CD4-positive, alpha-beta T cell treated with Interleukin-6 at 100 ng/mL for 8 hours (primary cell): ENCODE data around the gene KLF6.

Source experiments
- DNase-seq: peaks from one replicate; pipeline ENCODE4 v3.0.0-alpha.2; 2020; ENCODE audit warnings: mixed read lengths, low spot score

Gene KLF6

DNA sequence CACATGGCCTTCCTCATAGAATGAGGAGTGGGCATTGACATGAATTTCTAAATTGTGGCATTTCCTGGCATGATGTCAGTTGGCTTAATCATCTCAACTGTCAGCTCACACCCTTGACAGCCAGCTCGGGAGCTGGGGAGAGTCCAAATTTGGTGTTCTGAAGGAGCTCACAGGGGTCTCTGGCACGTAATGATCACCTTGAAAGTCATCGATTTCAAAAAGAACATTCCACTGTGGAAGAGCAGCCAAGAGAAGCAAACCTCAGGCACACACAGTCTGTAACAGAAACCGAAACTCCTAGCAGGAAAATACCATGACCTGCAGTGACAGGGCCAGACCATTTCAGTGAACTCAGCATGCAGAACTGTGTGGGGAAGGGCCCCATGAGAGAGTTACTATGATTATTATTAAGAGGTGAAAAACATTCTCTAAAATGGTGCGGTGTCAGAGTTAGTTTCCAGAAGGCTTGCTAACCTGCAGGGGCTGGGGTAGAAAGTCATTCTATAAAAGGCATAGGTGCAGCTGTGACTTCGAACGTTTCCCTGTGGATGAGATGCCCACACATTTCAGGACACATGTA lies 26.4 kb upstream of the KLF6 start:
- peak; percentile 52 for DNase-seq

DNA sequence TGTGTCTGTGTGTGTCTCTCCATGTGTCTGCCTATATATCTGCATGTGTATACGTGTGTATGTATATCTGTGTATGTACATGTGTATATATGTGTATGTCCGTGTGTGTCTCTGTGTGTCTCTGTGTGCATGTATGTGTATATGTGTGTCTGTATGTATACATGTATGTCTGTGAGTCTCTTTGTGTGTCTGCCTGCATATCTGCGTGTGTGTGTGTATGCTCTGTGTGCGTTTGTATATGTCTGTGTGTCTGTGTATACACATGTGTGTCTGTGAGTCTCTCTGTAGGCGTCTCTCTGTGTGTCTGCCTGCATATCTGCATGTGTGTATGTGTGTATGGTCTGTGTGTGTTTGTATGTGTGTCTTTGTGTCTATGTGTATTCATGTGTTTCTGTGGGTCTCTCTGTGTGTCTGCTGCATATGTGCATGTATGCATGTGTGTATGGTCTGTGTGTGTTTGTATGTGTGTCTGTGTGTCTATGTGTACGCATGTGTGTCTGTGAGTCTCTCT lies 23.7 kb upstream of the KLF6 start:
- no peak for DNase-seq

DNA sequence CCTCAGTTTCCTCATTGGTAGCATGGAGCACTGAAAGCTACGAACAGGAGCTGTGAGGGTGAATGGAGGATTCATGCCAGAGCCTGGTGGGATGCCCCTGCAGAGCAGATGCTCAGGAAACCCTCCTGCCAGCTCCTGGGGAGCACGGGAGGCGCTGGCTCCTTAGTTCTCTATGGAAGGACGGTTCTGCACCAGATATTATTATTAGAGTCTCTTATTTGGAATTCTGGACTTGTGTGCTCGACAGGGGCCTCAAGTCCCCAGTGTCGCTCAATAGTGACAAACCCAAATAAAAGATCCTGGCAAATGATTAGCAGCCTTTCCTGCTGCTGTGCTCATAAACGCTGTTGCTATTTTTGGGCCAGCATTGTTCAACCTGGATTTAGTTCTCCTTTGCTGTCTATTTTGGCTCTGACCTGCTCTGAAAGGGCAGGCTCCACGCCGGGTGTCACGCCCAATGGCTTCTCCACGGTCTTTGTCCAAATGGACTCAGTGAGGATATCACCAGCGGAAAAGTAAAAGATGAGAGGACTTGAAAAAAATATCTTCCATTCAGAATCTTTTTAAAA lies 23.0 kb upstream of the KLF6 start:
- no peak for DNase-seq

DNA sequence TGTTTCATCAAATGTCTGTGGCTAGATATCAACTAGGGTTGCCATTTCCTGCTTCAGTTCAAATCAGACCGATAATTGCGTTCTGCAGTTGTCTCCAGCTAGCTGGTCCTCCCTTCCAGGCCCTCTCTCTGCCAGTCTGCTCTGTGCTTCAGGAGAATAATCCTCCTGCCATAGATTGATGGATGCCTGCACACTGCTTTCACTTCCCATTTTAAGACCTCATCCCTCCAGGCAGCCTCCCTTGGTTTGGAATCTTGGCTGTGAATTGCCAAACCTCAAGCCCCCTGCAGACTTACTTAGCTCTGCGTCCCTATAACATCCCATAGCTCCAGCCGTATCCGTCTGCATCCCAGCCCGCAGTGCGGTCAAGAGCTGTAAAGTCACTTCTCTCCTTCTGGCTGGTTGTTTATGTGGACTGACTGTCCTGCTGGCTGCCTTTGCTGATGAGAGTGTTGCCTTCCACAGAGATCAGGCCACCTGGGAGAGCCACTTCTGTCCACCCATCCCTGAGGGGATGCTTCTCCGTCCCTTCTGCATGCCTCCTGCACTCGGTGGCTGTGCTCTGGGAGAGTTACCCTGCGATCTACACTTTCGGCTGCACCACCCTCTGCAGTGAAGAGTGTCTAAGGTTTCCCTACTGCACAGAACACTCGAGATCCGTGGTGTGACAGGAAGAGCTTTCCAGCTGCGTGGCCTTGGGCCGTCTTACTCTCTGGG lies 22.4 kb upstream of the KLF6 start:
- peak; percentile 30 for DNase-seq

DNA sequence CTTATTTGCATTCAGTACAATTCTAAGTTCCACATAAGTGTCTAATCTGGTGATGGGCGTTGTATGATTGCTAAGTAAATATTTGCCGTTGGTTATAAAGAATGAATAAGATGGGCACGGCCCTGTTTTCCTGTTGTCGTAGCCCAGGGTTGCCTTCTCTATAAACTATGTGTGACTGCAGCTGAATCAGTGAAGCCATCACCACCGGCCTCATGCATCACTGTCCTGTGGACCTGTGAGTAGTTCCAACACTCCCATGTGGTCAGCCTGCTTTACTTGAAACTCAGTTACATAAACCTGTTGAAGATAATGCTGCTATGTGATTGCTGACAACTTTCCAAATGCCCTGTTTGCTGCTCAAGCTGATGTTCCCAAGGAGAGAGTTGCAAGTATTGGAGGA lies 21.6 kb upstream of the KLF6 start:
- peak; percentile 33 for DNase-seq

DNA sequence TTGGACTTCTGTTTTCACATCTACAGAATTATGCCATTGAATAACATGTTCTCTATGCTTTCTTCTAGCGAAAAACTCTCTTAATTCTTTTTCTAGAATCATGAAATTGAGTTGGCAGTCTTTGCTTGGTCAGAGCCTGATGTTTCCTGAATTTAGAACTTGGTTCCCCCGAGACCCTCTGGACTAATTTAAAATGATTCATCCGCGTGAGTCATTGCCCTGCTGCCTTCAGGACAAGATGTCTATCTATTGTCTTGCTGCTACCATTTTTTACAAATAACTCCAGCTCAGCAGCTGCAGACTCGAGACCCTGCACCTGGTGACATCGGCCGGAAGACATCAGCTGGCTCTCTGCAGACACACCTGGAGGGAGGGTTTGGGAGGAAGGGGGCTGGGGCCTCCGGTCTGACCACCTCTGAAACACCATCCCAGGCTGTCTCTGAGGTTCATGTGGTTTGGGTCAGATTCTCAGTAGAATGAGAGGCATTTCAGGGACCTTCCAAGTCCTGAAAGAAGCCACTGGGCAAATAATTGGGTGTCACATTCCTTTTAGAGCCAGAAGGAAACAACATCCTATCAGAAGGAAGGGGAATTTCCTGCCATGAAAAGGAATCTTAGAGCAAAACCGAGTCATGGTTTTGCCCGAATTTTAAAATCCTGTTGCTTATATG lies 20.9 kb upstream of the KLF6 start:
- DNase-seq: peak; percentile 69

DNA sequence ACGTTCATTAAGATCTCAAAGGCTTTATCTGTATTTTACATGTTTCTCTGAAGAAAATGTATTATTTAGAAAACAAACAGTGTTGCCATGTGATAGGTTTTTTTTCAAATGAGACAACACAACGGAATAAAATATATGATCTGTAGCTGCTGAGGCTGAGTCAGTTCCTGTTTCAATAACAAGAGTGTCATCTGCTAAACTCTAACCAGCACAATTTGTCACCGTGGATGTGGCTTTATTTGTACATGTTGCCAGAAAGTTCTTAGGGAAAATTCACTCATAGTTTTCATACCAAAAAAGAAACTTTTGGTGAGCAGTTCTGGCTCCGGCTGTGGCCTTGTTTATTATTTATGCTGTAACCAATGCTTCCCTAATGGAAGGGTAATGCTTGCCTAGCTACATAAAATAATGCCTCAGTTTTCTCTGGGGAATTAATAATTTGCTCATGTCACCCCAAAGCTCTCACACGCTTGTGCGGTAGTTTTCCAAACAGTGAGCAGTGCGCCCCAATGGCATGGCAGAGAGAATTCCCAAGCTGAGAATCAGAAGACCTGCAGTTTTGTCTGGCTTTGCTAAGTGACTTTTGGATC lies 20.3 kb upstream of the KLF6 start:
- peak; percentile 88 for DNase-seq

DNA sequence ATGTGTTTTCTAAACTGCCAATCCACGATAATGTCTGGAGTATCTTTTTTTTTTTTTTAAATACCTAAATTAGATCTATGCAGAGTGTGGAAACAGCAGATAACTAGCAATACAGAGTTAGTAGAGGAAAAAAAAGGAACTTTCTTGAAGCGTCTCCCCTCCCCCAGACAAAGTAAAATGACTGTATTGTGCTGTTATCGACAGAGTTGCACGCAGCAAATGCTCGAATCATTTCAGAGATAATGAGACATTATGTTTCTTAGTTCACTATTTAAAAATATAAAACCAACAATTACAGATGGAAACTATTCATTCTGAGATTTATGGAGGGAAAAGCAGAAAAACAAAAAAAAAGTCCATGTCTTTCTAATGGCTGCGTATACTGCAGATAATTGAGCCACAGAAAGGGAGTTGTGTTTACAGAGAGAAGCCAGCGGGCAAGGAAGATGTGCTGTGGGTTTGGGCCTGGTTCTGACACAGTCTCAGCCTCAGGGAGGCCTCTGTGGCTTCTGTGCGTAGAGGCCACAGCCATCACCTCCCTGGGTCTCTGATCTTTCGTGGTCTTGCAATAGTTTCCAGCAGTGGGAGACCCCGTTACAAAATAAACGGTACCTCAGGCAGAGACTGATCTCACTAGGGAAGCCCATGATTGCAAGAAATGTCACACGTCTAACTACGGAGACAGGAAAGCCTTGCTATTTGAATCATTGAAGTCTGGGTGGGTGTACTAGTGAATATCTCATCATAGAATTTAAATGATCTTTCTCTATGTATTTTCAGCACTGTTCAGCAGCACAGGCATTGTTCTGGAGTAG lies 19.1 kb upstream of the KLF6 start:
- DNase-seq: peak; percentile 53

DNA sequence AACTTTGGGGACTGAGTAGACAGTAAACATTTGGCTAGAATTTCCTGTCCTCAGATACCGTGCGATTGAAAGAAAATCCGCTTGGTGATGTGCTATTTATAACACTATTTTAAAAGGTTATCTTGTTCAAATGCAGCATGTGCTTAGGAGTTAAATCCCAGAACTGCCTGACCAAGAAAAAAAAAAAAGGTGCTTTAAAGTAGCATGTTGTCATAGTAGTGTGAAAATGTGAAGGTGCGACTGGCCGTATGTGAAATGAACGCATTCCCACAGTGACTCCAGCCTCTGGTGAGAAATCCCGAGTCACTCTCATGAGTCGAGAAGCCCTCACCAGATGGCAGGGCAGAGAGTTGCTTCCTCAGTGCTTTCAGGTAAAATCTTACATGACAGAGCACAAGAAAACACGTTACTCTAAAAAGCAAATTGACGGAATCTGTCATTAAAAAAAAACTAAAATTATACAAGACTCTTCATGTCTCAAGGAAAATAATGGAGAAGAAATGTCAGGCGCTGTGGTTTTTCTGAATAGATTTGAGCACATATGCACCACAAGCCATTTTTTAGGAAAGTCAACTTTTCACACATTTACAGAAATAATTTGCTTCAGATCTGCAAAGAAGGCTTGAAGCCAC lies 18.4 kb upstream of the KLF6 start:
- no peak for DNase-seq

DNA sequence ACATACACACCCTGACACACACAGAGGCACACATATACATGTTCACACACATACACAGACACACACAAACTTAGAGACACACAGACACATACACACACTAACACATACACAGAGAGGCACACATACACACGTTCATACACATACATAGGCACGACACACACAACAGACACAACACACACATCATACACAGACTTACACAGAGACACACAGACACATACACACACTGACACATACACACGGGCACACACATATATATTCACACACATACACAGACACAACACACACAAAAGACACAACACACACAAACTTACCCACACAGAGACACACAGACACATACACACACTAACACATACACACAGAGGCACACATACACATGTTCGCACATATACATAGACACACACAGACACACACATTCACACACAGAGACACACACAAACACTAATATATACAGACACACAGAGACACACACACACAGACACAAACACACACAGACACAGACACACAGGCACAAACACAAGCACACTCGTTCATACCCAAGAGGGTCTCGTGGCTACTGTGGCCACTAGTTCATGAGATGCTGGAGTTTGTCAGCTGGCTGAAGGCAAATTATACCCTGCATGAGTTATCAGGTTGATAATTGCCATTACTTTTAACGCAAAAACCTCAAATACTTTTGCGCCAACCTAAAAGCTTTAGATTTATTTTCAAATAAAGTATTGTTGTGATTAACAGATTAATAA lies 17.7 kb upstream of the KLF6 start:
- no peak for DNase-seq

DNA sequence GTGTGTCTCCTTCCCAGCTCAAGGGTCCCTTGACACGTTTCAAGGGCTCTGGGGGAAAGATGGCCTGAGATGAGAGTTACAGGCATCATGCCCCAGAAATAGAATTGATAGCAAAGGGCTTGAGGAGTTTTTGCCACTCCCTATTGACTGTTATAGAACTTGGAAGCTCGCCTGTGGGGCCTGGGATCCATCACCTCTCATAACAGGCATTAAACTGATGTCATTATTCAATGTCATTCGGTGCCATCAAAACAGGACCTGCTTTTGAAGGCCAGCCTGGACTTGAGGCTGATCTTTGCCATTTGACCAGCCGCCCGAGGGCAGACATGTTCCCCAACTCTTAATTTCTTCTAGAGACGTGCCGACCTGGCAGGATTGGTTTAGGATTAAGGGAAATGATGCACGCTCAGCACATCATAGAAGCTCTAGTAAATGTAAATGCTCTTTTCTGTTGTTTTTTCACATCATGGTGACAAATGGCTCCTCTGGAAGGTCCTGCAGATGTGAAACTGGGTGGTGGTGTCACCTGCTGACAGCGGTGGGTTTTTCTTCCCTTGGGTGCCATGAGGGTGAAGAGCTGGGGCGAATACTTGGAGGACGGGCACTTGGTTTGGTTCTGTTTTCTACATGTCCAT lies 16.7 kb upstream of the KLF6 start:
- no peak for DNase-seq

DNA sequence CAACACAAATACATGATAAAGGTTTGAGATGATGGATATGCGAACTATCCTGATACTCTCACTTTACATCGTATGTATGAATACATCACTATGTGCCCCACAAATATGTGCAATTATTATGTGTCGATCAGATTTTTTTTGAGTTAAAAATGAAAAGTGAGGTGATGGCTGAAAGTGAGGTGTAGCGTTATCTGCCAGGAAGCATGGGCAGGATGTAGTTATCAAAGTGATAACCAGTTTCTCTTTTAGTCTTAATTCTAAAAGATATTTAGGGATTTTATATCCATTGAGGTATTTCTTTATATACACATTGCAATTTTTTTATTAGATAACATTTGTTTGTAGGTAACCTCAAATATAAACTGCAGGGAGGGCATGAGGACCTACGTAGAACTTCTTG lies 15.6 kb upstream of the KLF6 start:
- DNase-seq: no peak

DNA sequence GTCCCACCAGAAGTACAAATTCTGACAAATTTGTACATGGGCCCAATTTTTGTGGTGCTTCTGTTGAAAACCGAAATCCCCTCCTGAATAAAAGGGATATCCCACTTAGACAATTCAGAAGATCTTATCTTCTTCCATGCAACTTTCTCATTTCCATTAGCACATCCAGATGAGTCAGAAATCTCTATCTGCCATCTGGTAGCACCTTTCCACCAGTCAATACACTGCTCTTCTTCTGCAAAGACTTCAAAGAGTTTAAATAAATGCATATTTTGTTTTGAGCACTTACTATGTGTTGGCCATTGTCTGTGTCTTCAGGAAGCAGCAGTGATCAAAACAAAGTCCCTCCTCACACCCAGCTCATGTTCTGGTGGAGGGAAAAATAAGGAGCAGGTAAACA lies 12.7 kb upstream of the KLF6 start:
- no peak for DNase-seq

DNA sequence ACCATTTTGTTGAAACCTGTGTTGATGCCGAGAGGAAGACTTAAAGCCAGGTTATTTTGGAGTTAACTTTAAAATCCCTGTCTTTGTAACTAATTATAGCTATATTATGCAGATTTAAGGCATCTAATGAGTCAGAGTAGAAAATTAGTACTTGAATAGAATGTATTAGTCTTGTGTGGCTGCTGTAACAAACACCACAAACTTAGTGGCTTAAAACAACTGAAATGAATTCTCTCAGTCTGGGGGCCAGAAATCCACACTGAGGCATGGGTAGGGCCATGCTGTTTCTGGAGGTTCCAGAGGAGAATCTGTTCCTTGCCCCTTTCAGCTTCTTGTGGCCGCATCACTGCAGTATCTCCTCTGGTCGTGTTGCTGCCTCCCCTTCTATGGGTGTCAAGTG lies 8.5 kb upstream of the KLF6 start:
- no peak for DNase-seq

DNA sequence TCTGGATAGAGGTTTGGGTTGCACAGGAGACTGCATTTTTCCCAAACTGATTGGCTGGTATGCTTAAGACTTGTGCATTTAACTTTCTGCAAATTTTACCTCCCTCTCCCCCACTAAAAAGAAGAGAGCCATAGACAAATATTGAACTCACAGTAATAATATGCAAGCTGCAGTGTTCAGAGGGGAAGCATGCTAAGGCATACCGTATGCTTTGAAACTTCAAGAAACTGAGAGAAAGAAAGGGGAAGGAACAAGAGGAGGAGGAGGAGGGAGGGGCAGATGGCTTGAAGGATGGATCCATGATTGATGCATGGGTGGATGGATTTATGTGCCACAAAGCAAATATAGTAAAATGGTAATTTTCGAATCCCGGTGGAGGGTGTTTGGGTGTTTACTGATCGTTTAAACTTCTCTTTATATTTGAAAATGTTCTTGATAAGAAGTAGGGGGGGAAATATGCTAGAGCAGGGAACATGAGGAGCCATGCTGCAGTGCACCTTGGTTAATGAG lies 7.8 kb upstream of the KLF6 start:
- no peak for DNase-seq

DNA sequence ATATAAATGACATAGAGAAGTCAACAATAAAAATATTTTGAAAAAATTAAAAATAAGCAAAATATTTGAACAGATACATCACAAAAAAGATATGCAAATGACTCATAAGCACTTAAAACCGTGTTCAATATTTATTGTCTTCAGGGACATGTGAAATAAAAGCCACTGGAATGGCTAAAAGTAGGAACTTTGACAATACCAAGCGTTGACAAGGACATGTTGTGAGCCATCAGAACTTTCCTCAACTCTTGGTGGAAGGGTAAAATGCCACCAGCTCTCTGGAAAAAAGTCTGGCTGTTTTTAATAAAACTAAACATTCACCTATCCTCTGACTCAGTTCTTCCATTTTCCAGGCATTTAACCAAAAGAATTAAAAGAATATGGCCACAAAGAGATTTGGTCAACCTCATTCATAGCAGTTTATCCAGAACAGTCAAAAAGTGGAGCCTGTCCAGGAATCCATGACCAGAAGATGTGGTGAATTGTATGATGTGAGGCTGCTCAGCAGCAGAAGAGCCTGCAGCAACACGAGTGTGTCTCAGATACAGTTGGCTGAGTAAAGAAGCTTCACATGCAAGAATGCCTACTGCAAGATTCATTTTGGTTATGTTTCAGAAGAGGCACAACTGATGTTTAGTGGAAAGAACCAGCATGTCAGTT lies 7.1 kb upstream of the KLF6 start:
- DNase-seq: no peak

DNA sequence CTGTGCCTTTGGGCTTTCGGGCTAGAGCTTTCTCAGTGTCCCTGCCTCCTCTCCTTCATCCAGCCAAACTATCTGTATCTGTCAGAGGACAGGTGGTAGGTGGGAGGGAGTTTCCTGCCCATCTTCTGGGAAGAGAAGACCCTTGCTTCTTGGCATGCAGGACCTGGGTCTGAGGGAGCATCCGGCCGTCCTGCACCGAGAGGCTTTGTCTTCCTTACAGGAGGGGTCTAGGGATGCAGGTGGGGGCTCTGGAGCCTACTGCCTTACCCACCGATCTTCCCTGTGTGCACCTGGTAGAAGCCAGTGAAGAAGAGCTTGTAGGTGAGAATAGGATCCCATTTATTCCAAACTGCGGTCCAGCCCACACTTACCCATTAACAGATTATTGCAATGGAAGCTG lies 5.8 kb upstream of the KLF6 start:
- DNase-seq: no peak

DNA sequence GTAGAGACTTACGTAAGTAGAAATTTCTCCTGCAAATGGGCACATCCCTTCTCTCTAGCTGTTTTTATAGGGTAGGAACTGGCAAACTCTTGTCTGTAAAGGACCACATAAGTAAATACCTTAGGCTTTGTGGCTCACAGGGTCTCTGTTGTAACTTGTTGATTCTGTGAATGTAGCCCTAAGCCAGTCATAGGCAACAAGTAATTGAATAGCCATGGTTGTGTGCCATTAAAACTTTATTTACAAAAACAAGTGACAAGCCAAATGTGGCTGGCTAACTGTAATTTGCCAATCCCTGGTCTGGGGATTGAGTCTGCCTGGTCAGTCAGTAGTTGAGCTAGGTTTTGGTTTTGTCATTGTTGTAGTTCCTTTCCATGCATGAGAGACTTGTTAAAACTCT lies 5.3 kb upstream of the KLF6 start:
- no peak for DNase-seq

DNA sequence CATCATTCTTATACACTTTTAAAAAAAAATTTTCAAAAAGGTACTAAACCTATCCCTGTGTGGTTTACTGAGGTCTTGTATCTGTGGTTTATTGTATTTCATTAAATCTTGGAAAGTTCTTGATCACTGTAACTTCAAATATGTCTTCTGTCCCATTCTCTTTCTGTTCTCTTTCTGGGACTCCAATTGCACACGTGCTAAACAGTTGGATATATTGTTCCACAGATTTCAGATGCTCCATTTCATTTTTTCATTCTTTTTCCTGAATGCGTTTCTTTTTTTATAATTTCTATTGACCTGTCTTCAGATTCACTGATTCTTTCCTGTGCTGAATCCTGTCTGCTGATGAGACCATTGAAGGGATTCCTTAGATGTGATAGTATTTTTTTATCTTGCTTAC lies 4.6 kb upstream of the KLF6 start:
- no peak for DNase-seq
